Measurements from ENCODE around the gene WDR20.

DNA sequence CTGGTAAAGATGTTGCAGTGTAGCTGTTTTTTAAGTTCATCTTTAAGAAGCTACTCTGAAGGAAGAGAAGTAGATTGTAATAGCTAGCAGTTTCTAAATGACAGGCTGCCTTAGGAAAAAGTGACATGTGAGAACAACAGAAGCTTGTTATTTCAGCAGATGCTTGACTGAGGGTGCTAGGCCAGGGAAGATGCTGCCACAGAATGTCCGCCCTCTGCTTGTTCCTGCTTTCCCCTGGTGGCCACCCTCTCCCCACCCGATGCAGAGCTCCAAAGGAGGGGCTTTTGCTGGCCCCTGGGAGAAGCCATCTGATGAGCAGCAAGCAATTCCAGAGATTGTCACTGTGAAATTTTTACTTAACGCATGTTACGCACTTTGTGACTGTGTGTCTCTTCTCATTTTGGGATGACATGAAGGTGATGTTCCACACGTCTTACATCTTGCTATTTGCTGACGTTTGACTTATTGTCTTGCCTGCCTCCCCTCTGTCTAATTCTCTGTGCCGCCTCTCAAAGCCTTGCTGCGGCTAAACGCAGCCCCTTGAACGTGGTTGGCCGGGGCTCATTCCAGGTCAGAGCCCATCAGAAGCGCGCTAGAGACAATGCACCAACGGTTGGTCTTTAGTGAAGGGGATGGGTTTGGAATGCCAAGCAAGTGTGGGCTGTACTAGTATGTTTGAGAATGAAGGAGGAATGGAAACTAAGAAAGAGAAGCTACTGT, 44.8 kb downstream of the WDR20 start:
- no peak for TF ChIP-seq EZH2 (IDR thresholded peaks at IDR 0.05; ENCODE audit: insufficient read depth, poor library complexity, severe bottlenecking)
- no peak for TF ChIP-seq EZH2phosphoT487 (IDR thresholded peaks at IDR 0.05; ENCODE audit: insufficient read depth, low read depth)

All from GM23248 (cell line).